Inflammatory macrophage treated with lipopolysaccharide for 1 hour (primary cell): Measurements from ENCODE around the gene SMAP1.

ENCODE experiments used
- DNase-seq, 2 donors: peaks; one replicate each; pipeline ENCODE4 v3.0.0-alpha.2; 2020 to 2022

Gene SMAP1

DNA sequence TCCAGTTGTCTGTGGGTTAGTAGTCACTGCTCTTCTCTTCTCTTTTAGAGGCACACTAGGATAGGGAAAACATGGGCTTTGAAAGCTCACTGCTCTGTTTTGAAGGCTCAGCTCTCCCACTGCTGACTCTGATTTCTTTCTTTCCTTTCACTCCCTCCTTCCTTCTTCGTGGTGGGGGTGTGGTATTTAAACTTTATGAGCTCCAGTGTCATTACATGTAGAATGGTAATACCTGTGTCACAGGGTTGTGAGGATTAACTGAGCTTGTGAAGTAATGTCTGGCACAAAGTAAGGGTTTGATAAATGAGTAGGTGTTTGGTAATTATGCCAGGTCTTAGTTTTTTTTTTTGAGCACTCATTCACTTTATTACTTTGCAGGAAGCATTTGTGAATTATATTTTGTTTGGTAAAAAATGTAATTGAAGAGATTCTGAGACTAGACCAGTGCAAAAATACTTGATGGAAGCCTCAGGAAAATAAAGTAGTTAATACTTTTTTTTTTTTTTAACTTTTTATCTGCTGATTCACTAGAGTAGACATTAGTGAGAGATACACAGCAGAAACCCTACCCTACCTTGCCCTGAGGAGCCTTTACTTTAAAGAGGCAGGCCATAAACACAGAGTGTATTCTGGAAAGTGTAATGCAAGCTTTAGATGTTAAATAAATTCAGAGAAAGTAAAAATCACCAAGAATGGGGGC lies 17.3 kb downstream of the SMAP1 start:
- no peak for DNase-seq

DNA sequence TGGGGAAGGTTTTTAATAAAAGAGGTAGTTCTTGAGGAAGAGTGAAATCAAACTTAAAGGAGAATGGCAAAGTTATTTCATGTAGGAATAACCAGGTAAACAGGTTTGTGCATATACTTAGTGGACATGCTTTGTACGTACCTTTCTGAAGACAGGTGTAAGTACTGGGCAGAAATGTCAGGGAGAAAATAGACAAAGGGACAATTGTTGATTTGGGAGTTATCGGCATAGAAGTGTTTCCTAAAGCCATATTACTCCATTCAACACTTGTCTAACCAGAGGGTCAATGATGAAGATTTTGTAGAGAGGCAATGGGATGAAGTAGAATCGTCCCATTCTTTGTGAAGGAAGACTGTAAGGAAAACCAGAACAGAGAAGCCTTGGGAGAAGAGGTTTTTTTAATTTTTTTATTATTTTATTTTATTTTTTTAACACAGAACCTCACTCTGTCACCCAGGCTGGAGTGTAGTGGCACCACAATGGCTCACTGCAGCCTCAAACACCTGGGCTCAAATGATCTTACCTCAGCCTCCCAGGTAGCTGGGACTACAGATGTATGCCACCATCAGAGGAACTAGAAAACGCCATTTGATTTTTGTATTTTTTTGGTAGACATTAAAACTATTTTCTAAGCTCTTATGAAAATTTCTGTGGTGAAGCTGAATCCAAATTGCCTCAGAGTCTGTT lies 18.0 kb downstream of the SMAP1 start:
- DNase-seq: no peak

DNA sequence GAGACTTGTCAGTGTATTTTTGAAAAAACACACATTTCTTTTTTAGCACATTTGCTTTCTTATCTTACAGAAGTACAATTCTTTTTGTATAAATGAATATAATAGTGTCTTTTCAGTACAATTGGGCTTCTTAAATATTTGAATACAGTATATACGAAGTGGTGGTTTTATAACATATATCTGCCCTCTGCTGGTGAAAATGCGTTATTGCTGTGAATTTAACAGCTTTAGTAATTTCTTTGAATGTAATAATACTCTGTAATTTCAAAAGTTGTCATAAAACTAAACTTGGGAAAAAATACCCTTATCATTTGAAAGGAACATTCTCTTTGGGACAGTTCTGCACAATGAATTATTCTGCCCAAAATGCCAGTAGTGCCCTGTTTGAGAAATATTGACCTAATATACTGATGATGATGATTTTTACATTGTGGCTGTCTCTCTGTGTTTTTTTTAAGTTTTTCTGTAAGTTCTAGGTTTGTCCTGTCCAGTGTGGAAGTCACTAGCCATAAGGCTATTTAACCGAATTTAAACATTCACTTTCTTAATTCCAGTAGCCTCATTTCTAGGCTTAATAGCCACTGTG lies 19.0 kb downstream of the SMAP1 start:
- peak; percentile 26 to 78 for DNase-seq

DNA sequence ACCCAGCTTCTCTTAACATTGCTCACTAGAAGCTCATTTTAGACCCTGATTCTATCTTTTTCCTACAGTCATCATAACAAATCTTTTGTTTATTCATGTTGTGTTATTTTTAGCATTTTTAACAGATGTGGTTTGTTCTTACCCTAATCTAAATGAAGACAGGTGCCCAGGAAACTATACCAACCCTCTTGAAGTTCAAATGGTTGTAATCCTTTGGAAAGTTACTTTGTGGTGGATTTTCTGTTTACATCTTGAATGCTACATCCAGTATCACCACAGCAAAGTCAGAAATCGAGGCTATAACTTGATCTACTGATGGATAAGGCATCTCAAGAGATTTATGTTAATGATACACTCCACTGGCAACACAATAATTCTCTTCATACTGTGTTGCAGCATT lies 26.2 kb downstream of the SMAP1 start:
- no peak for DNase-seq

DNA sequence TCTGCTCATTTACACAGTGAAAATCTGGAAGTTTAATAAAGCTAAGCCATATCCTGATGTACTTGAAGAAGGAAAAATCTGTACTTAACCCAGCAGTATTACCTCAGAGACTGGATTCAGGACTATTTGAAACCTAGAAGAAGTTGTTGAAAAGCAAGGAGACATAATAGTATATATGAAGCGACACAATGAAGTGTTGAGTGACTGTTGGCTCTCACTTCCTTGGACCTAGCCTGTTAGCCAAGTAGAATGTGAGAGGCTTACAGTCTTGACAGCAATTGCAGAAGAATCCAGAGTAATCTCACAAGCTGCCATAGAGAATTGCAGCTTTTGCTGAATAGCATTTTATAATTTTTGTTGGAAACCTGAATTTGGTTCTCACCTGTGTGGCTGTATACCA lies 26.7 kb downstream of the SMAP1 start:
- DNase-seq: no peak

DNA sequence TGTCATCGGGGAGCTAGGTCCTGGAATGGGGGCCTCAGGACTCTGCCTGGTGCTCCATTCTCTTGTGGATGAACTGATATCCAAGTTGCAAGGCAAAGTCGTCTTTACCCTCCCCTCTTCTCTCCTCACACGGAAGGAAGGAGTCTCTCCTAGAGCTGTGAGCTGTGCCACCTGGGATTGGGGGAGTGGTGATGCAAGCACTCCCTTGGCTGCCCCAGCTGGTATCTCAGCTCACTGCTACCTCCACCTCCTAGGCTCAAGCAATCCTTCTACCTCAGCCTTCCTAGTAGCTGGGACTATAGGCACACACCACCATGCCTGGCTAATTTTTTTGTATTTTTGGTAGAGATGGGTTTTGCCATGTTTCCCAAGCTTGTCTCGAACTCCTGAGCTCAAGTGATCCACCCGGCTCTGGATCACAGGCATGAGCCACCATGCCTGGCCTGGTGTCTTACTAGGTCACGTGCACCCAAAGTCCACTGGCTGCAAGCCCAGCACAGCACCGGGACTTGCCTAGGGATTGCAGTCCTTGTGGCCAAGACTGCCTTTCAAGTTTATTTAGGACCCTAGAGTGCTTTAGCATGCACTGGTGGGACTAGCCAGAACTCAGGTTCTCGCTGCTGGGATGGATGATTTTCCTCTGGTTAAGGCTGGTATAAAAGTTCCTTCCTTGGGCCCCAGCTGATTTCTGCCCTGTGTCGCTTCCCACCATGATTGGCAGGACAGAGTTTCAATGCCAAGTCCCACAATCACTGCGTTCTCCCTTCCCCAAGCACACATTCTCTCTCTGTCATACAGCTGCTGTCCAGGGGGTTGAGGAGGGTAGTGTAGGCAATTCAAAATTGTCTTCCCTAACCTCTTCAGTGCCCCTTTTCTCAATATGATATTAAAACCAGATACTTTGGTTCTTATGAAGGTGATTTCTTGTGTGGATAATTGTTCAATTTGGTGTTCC lies 33.5 kb downstream of the SMAP1 start:
- DNase-seq: no peak

DNA sequence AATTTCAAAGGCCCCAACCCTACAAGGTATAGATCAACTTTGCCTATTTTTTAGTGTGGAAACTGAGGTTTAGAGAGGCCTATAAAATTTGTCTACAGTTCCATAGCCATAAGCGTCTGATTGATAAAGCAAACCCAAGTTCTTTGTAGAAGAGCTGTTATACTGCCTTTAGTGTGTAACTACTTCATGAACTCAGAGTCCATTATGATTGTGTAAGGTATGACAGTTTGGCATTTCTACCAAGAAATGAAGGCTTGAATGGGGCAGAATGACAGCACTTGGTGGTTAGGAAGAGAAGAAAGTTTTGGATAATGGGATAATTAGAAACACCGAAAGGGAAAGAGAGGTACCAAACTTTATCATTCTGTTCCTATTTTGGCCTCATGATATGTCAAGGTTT lies 38.1 kb downstream of the SMAP1 start:
- DNase-seq: no peak

DNA sequence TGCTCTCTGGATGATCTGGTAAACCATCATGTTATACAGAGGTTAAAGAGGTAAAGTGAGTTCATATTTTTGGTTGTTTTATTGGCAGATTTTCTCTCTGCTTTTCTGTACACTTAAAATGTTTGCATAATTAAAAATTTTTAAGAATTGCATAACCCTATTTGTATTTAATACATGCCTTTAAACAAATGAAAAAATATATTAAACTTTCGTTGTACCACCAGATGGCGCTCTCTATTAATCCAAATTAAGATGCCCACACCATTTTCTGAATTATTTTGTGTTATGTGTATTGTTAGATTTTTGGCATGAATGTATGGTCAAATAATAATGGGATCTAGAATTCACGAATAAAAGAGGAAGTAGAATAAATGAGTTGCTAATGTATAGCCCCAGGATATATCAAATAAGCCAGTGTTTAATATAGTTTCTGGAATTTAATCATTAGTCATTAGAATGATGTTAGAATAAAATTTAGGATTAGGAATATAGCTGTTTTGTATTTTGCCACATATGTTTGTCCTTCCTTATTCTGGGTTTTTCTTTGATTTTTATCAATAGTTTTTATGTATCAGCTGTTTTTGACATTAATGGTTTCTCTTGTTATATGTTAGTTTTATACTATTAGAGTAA lies 38.9 kb downstream of the SMAP1 start:
- DNase-seq: peak; percentile 46 to 88

DNA sequence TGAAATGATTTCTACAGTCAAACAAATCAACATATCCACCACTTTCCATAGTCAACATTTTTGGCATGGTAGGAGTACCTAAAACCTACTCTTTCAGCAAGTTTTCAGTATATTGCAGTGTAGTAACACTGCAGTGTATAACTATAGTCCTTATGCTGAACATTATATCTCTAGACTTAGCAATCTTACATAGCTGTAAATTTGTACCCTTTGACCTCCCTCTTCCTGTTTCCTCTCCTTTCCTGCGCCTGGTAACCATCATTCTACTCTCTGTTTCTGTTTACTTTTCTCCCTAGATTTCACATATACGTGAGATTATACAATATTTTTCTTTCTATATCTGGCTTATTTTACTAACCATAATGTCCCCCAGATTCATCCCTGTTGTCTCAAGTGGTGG lies 40.2 kb downstream of the SMAP1 start:
- DNase-seq: no peak

DNA sequence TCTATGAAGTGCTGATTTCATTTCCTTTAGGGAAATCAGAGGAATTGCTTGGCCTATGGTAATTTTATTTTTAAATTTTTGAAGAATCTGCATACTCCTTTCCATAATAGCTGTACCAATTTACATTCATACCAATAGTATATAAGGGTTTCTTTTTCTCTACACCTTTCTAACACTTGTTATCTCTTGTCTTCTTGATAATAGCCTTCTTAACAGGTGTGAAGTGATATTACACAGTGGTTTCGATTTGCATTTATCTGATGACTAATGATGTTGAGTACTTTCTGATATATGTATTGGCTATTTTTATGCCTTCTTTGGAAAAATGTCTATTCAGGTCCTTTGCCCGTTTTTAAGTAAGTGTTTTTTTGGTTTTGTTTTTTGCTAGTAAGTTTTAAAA lies 40.8 kb downstream of the SMAP1 start:
- no peak for DNase-seq

DNA sequence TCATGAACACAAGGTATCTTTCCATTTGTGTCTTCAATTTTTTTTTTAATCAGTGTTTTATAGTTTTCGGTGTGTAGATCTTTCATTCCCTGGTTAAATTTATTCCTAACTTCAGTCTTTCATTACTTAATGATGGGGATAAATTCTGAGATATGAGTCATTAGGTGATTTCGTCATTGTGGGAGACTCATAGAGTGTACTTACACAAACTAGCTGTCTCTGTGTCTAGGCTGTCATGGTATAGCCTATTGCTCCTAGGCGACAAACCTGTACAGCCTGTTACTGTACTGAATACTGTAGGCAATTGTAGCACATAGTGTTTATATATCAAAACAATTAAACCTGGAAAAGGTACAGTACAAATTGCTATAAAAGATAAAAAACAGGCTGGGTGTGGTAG lies 42.1 kb downstream of the SMAP1 start:
- peak; percentile 57 to 69 for DNase-seq

DNA sequence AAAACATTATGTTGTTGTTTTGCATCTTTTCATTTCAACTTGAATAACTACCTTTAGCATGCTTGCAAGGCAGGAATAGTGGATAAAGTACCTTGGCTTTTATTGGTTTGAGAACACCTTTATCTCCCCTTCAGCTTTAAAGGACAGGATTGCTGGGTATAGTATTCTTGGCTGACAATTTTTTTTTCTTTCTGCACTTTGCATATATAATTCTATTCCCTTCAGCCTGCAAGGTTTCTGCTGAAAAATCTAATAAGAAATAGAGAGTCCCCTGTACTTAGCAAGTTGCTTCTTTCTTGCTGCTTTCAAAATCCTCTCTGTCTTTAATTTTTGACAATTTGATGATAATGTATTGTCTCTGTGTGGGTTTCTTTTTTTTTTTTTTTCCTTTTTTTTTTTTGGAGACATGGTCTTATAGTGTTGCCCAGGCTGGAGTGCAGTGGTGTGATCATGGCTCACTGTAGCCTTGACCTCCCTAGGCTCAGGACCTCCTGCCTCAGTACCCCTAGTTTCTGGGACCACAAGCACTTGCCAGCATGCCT lies 47.1 kb downstream of the SMAP1 start:
- no peak for DNase-seq

DNA sequence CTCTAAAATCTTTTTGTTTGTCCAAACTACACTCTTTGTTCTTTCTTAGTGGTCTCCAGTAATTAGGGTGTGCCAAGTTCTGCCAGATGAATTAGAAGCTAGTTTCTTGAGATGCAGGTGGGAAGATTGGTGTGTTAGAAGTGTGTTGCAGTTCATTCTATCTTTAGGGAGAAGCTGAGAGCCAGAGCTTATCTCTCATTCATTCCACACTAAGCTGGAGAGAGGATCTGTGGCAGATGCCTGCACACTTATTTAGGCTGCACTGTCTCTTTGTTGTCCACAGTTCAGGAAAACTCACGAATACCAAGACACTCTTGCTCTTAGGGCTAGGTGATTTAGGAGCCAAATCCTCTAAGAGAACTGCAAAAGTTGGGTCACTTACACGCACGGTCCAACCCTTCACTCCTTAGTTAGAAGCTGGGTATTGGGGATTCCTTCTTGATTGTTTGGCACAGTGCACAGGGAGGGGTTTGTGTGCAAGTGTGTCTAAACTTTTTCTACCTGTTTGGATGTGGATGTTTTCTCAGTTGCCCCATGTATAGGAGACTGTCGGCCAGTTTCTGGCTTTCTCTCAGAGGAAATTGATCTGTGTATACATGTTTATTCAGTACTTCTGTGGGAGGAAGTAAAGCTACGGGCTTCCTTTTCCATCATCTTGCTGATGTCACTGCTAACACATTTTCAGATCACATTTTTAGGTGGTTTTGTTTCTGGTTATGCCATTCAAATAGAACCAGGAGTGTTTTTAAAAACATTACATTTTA lies 49.5 kb downstream of the SMAP1 start:
- no peak for DNase-seq

DNA sequence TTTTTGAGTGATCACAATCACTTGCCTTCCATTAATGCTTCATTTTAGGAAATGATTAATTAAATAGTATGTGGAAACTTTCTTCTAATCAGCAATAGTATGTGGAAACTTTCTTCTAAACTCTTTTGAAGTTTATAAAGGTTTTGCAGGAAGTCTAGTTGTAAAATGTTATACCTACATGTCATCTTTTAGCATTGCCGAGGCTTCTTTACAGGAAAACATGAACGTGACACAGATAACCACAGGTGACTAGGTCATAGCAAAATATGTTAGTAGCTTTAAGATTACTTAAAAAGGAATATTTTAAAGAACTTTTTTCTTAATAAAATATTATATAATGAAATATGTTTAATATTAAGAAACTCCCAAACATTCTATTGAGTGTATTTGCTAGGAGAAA lies 56.8 kb downstream of the SMAP1 start:
- DNase-seq: no peak

DNA sequence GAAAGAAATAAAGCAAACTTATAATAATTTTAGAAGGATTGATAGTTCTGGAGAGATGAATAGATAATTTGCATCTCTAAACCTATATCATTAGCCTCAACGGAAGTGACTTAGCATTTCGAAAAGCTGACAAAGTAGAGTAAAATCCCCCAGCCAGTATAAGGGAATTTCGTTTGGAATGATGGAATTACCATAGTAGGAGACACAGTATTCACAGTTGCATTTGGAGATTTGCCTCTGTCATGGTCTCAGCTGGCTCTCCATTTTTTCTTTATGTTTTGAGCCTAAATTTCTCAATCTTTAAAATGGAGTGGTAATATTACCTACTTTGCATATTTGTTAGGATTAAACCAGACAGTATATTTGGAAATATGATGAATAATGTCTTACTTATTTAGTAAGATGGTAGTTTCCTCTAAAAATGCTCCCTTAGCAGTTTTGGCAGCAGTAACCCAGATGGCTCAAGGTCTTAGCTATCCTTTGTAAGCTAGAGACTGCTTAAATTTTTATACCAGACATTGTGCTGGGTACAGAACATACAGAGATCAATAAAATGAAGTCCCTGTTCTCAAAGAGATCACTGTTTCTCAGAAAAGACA lies 58.2 kb downstream of the SMAP1 start:
- DNase-seq: peak; percentile 47 to 67

DNA sequence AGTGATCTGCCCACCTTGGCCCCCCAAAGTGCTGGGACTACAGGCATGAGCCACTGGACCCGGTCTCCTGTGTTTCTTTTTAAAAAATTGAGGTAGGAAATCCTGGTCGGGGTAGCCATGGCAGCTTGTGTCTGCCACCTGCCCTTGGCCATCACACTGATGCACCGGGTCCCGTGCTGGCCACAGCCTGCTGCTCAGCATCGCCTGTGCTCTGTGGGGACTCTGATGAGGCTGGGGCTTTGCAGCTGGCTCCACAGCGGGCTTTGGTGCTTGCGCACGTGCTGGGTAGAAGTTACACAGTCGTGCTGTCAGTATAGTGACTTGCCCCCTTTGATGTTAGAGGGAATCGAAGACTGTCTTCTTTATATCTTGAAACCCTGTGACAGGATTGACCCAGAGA lies 66.7 kb downstream of the SMAP1 start:
- no peak for DNase-seq

DNA sequence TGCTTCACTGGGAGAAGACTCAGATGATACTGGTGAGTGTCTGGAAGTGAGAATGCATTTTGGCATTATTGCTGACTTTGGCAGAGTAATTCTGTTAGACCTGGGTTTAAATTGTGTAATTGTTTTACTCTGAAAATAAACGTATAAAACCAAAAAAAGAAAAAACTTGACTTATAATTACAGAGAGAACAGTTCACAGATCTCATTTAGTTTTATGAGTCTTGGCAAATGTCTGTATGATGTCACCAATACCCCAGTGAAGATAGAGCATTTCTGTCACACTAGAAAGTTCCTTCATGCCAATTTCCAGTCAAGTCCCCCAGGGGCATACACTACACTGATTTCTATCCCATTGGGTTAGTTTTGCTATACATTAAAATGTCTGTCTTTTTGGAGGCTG lies 67.3 kb downstream of the SMAP1 start:
- no peak for DNase-seq

DNA sequence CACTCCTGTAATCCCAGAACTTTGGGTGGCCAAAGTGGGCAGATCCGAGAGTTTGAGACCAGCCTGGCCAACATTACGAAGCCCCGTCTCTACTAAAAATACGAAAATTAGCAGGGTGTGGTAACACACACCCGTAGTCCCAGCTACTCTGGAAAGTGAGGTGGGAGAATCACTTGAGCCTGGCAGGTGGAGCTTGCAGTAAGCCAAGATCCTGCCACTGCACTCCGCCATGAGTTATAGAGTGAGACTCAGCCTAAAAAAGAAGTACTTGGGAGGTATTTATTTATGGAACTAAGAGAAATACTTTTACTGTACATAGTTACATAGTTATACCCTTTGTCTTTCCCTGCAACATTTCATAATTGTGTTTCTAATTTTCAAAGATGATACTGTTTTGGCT lies 67.8 kb downstream of the SMAP1 start:
- DNase-seq: no peak

DNA sequence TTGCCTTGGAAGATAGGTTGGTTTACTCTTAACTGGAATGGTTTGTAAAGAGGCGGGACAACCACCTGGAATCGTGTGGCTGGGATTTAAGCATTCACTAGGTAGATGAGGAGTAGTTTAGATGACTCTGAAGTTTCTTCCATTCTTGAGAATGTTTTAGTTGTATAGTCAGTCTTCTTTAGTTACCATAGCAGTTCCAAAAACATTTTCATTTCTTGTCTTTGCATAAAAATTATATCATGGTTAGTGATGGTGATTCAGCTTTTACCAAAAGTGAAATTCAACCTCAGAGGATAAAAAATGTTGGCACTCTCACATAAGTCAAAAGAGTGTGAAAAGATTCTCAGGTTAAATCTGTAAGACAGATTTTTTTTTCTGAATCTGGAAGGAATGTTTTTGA lies 70.3 kb downstream of the SMAP1 start:
- no peak for DNase-seq

DNA sequence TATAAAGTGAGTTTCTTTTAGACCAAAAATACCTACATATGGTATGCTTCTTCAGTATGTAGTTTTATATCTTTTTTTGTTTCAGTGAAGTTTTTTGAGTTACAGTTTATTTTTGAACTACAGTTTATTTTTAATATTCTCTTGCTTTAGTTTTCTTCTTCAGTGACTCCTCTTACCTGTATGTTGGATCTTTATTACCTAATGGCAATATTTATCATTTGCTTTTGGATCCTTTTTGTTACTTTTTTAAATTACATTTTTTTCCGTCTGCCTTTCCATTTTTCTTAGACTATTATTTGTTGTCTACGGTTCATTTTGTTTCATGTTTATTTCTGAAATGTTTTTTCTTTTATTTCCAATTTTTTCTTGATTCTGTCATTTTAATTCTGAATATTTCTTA lies 71.9 kb downstream of the SMAP1 start:
- no peak for DNase-seq

DNA sequence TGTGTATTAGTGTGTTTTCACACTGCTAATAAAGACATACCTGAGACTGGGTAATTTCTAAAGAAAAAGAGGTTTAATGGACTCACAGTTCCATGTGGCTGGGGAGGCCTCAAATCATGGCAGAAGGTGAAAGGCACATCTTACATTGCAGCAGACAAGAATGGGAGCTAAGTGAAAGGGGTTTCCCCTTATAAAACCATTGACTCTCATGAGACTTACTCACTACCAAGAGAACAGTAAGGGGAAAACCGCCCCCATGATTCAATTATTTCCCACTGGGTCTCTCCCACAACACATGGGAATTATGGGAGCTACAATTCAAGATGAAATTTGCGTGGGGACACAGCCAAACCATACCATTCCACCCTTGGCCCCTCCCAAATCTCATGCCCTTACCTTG lies 73.1 kb downstream of the SMAP1 start:
- DNase-seq: peak in 1 of 2 donors; percentile 49
